ENCODE measurements around the gene LPO.

LPO gene

GRCh38 chr17:58304750-58305486 is 66.5 kb downstream of the LPO start:
- H3K4me1 ChIP-seq (ENCODE audit: control insufficient read depth, insufficient read depth, low read length), result peaks cover 1% of the 10 kb centered on the region; the same call in 1 of the 2 replicates
- no peaks in the 10 kb centered on the region for H3K27me3 ChIP-seq (ENCODE audit: control insufficient read depth, insufficient read depth, low read length)
- no peaks in the 10 kb centered on the region for H3K36me3 ChIP-seq (ENCODE audit: control insufficient read depth, insufficient read depth, low read length)
- no CpG with 5 or more reads among the region's 14 CpGs for WGBS (ENCODE audit: insufficient coverage, insufficient read length)
- no peaks in the 10 kb centered on the region for H3K9me3 ChIP-seq (ENCODE audit: control insufficient read depth, insufficient read depth, low read length)
- no peak overlapping the region for H3K27ac ChIP-seq (ENCODE audit: low read length)
- H3K4me3 ChIP-seq (ENCODE audit: low read length), result no peak overlapping the region
- no peak for DNase-seq (ENCODE audit: low read depth, low spot score)

DNA sequence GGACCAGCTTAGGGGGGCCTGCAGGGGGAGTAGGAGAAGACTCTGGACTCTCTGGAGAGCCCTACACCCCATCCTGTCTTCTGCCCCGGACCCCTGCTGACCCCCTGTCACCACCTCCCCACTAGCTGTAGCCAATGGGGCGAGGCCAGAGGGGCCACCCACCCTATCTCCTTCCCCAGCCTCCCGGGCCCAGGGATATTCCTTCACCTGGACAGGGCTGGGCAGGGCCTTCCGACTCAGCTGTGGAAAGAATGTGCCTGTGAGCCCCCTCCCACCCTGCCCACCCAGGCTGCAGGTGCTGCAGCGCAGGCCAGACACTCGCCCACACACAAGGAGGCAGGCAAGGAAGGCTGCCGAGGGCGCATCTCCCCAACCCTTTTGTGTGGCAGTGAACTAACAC is 67.2 kb downstream of the LPO start:
- no peak overlapping the region for H3K27ac ChIP-seq (ENCODE audit: low read length)
- no peaks in the 10 kb centered on the region for H3K36me3 ChIP-seq (ENCODE audit: control insufficient read depth, insufficient read depth, low read length)
- DNase-seq (ENCODE audit: low read depth, low spot score), result no peak
- no peaks in the 10 kb centered on the region for H3K27me3 ChIP-seq (ENCODE audit: control insufficient read depth, insufficient read depth, low read length)
- peaks cover 1% of the 10 kb centered on the region; the same call in 1 of the 2 replicates for H3K4me1 ChIP-seq (ENCODE audit: control insufficient read depth, insufficient read depth, low read length)
- no peak overlapping the region for H3K4me3 ChIP-seq (ENCODE audit: low read length)
- H3K9me3 ChIP-seq (ENCODE audit: control insufficient read depth, insufficient read depth, low read length), result no peaks in the 10 kb centered on the region
- WGBS (ENCODE audit: insufficient coverage, insufficient read length), result no CpG with 5 or more reads among the region's 8 CpGs

DNA sequence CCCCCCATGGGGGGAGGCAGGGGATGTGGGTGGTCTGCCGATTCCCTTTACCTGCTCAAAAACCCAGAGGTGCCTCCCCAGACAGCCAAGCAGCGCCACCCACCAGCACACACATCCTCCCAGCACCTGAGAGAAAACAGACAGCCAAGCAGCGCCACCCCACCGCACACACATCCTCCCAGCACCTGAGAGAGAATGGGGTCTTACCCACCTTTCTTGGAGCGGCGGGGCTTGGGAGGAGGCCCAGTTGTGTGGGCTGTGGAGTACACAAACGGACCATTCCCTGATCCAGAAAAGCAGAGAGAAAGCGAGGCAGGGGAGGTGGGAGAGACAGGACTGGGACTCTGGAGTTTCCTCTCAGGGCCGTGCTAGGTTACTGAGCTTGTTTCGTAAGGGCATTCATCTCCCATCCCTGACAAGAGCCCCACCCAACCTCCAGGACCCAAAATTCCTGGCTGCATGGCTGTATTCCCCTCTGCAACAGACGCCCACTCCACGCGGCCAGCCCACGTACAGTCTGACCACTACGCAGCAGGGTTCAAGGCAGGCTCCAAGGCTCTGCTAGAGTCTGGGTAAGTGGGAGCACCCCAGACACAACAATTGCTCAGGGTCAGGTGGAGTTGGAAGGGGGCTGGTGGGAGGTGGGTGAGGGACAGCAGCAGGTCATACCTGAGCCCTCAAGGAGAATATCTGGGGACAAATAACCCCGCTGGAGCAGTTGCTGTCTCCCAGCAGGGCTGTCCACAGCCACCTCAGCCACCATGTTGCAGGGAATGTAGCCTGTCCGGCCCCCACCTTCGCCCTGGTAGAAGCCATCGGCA is 68.0 kb downstream of the LPO start:
- Histone ChIP-seq H3K27ac (ENCODE audit: low read length) (no peak overlapping the region), H3K36me3 (ENCODE audit: control insufficient read depth, insufficient read depth, low read length) (no peaks in the 10 kb centered on the region), H3K9me3 (ENCODE audit: control insufficient read depth, insufficient read depth, low read length) (no peaks in the 10 kb centered on the region), H3K27me3 (ENCODE audit: control insufficient read depth, insufficient read depth, low read length) (no peaks in the 10 kb centered on the region), H3K4me1 (ENCODE audit: control insufficient read depth, insufficient read depth, low read length) (peaks cover 1% of the 10 kb centered on the region; the same call in 1 of the 2 replicates), H3K4me3 (ENCODE audit: low read length) (no peak overlapping the region)
- no peak for DNase-seq (ENCODE audit: low read depth, low spot score)
- no CpG with 5 or more reads among the region's 19 CpGs for WGBS (ENCODE audit: insufficient coverage, insufficient read length)

GRCh38 chr17:58307468-58308172 is 69.2 kb downstream of the LPO start:
- WGBS (ENCODE audit: insufficient coverage, insufficient read length), result no CpG with 5 or more reads among the region's 20 CpGs
- H3K4me1 ChIP-seq (ENCODE audit: control insufficient read depth, insufficient read depth, low read length), result peaks cover 1% of the 10 kb centered on the region; the same call in 1 of the 2 replicates
- H3K4me3 ChIP-seq (ENCODE audit: low read length), result no peak overlapping the region
- no peaks in the 10 kb centered on the region for H3K27me3 ChIP-seq (ENCODE audit: control insufficient read depth, insufficient read depth, low read length)
- DNase-seq (ENCODE audit: low read depth, low spot score), result no peak
- no peaks in the 10 kb centered on the region for H3K9me3 ChIP-seq (ENCODE audit: control insufficient read depth, insufficient read depth, low read length)
- H3K36me3 ChIP-seq (ENCODE audit: control insufficient read depth, insufficient read depth, low read length), result no peaks in the 10 kb centered on the region
- no peak overlapping the region for H3K27ac ChIP-seq (ENCODE audit: low read length)

GRCh38 chr17:58308173-58308984 is 70.0 kb downstream of the LPO start:
- no peaks in the 10 kb centered on the region for H3K36me3 ChIP-seq (ENCODE audit: control insufficient read depth, insufficient read depth, low read length)
- no peaks in the 10 kb centered on the region for H3K27me3 ChIP-seq (ENCODE audit: control insufficient read depth, insufficient read depth, low read length)
- H3K9me3 ChIP-seq (ENCODE audit: control insufficient read depth, insufficient read depth, low read length), result no peaks in the 10 kb centered on the region
- H3K27ac ChIP-seq (ENCODE audit: low read length), result no peak overlapping the region
- no peak overlapping the region for H3K4me3 ChIP-seq (ENCODE audit: low read length)
- peaks cover 1% of the 10 kb centered on the region; the same call in 1 of the 2 replicates for H3K4me1 ChIP-seq (ENCODE audit: control insufficient read depth, insufficient read depth, low read length)
- DNase-seq (ENCODE audit: low read depth, low spot score), result no peak
- no CpG with 5 or more reads among the region's 32 CpGs for WGBS (ENCODE audit: insufficient coverage, insufficient read length)

DNA sequence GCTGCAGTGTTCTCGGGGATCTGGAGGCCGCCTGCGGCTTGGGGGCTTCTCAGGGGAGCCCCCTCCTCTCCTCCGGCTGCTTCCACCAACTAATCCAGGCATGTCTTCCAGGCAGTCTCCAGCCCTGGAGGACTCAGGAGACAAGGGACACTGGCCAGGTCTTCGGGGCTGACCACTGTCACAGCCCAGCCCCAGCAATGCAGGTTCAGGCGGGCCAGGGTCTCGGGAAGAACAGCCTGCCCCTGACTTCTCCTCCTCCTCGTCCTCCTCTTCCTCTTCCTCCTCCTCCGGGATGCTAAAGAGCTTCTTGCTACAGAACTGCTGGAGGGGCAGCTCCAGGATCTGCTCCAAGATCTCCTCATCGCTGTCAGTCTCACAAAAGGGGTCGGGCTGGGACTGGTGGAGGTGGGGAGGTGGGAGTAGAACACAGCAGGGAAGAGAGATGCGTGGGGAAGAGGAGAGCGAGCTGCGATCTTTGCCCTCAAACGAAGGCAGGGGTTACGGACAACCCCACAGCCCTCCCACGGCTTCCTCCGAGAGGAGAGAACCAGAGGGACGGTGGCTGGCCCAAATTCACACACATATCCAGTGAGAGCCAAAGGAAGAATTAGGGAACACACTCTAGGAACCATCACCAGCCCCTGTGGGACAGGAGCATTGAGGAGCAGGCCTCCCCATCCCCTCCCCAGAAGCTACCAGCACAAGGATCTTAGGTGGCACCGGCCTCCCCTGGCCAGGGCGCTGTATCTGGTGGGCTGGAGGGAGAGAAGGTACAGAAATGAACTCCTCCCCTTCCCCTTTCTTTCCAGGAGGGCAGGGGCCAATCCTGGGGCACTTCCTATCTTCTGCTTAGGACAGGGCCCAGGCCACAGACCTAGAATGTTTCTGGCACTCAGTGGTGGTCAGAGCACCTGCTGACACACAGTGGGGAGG is 70.9 kb downstream of the LPO start:
- DNase-seq (ENCODE audit: low read depth, low spot score), result no peak
- H3K36me3 ChIP-seq (ENCODE audit: control insufficient read depth, insufficient read depth, low read length), result no peaks in the 10 kb centered on the region
- H3K27me3 ChIP-seq (ENCODE audit: control insufficient read depth, insufficient read depth, low read length), result no peaks in the 10 kb centered on the region

GRCh38 chr17:58309918-58310259 is 71.5 kb downstream of the LPO start:
- no peak for DNase-seq (ENCODE audit: low read depth, low spot score)
- no peaks in the 10 kb centered on the region for H3K4me1 ChIP-seq (ENCODE audit: control insufficient read depth, insufficient read depth, low read length)
- no peaks in the 10 kb centered on the region for H3K36me3 ChIP-seq (ENCODE audit: control insufficient read depth, insufficient read depth, low read length)
- no CpG with 5 or more reads among the region's 5 CpGs for WGBS (ENCODE audit: insufficient coverage, insufficient read length)
- no peak overlapping the region for H3K27ac ChIP-seq (ENCODE audit: low read length)
- H3K4me3 ChIP-seq (ENCODE audit: low read length), result no peak overlapping the region
- H3K9me3 ChIP-seq (ENCODE audit: control insufficient read depth, insufficient read depth, low read length), result no peaks in the 10 kb centered on the region
- no peaks in the 10 kb centered on the region for H3K27me3 ChIP-seq (ENCODE audit: control insufficient read depth, insufficient read depth, low read length)

More for the DNA sequence above, 70.9 kb downstream of the LPO start:
- Histone ChIP-seq H3K4me1 (ENCODE audit: control insufficient read depth, insufficient read depth, low read length) (no peaks in the 10 kb centered on the region), H3K27ac (ENCODE audit: low read length) (no peak overlapping the region), H3K9me3 (ENCODE audit: control insufficient read depth, insufficient read depth, low read length) (no peaks in the 10 kb centered on the region), H3K4me3 (ENCODE audit: low read length) (no peak overlapping the region)
- no CpG with 5 or more reads among the region's 21 CpGs for WGBS (ENCODE audit: insufficient coverage, insufficient read length)

DNA sequence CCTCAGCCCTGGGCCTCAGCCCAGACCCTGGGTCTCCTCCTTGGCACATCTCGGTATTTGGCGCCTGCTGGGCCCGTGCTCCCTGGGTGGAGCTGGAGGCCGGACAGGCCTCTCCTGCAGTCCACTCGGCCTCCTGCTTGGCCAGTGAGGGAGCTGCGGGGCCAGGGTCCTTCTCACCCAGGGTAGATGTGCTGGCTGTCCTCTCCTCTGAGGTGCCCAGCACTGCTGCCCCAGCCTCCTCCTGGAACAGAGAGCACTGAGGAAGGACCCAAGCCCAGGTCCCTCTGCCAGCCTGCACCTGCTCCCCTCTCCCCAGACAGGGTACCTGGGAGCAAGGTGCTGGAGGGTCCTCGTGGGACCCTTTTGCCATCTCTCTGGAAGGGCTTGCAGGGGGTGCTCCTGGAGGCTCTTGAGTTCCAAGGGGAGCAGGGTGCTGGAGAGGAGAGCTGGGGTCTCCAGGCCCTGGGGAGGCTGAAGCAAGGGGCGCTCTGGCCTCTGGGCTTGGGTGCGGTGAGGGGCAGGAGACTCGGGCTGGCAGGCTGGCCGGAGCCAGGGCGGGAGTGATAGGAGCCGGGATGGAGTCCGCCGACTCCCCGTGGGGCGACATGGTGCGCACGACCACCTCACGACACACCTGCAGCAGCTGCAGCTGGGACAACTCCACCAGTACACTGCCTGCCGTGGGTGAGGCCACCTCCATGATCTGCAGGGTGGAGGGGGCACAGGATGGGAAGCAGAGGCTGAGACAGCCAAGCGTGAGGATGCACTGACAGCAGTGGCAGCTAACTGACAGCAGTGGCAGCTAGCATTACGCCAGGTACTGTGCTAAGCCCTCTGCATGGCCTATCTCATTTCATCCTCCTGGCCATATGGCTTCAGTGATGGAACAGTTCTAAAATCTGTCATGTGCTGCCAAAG is 72.4 kb downstream of the LPO start:
- Histone ChIP-seq H3K4me1 (ENCODE audit: control insufficient read depth, insufficient read depth, low read length) (no peaks in the 10 kb centered on the region), H3K27me3 (ENCODE audit: control insufficient read depth, insufficient read depth, low read length) (no peaks in the 10 kb centered on the region), H3K36me3 (ENCODE audit: control insufficient read depth, insufficient read depth, low read length) (no peaks in the 10 kb centered on the region), H3K9me3 (ENCODE audit: control insufficient read depth, insufficient read depth, low read length) (no peaks in the 10 kb centered on the region), H3K4me3 (ENCODE audit: low read length) (no peak overlapping the region), H3K27ac (ENCODE audit: low read length) (no peak overlapping the region)
- DNase-seq (ENCODE audit: low read depth, low spot score), result no peak
- WGBS (ENCODE audit: insufficient coverage, insufficient read length), result no CpG with 5 or more reads among the region's 23 CpGs
